Mesendoderm (in vitro differentiated cells): ENCODE results near the gene KIAA1328.

ENCODE experiments used
- DNase-seq: peaks from one replicate; pipeline ENCODE4 v3.0.0; 2013
- H2AK5ac ChIP-seq: 2 replicates; pipeline ENCODE4 v1.6.1; 2013; ENCODE audit warnings: low read length, inconsistent platforms
- H2BK120ac ChIP-seq: 2 replicates; pipeline ENCODE4 v1.6.1; 2013; ENCODE audit warnings: low read depth, mild to moderate bottlenecking, low read length, moderate library complexity, mixed read lengths
- H2BK15ac ChIP-seq: replicated peaks from 2 replicates; pipeline ENCODE4 v1.6.1; 2013; ENCODE audit warnings: low read depth, mild to moderate bottlenecking, moderate library complexity
- H2BK5ac ChIP-seq: 2 replicates; pipeline ENCODE4 v1.6.1; 2013; ENCODE audit warnings: low read length, inconsistent platforms
- H3K18ac ChIP-seq: 2 replicates; pipeline ENCODE4 v1.6.1; 2013; ENCODE audit warnings: mild to moderate bottlenecking, low read length, mixed read lengths
- H3K23ac ChIP-seq: one replicate; pipeline ENCODE4 v1.6.1; 2013; ENCODE audit warnings: low read length
- H3K27ac ChIP-seq: 2 replicates; pipeline ENCODE4 v1.5.1; 2013; ENCODE audit warnings: low read depth, mild to moderate bottlenecking, inconsistent platforms, low read length, moderate library complexity
- H3K27me3 ChIP-seq: 2 replicates; pipeline ENCODE4 v1.6.1; 2013; ENCODE audit warnings: low read length, control low read depth, mild to moderate bottlenecking, inconsistent platforms; ENCODE audit not compliant: insufficient read depth, poor library complexity
- H3K36me3 ChIP-seq: 2 replicates; pipeline ENCODE4 v1.6.1; 2013; ENCODE audit warnings: low read length, inconsistent platforms; ENCODE audit not compliant: control insufficient read depth, insufficient read depth
- H3K4ac ChIP-seq: one replicate; pipeline ENCODE4 v1.6.1; 2013; ENCODE audit warnings: low read depth, mild to moderate bottlenecking, low read length, moderate library complexity
- H3K4me1 ChIP-seq: 2 replicates; pipeline ENCODE4 v1.6.1; 2013; ENCODE audit warnings: low read depth, low read length, inconsistent platforms; ENCODE audit not compliant: control insufficient read depth
- H3K4me2 ChIP-seq: 2 replicates; pipeline ENCODE4 v1.6.1; 2013; ENCODE audit warnings: low read length
- H3K4me3 ChIP-seq: 2 replicates; pipeline ENCODE4 v1.5.1; 2013; ENCODE audit warnings: mild to moderate bottlenecking, low read length
- H3K56ac ChIP-seq: one replicate; pipeline ENCODE4 v1.6.1; 2013; ENCODE audit warnings: low read length
- H3K79me1 ChIP-seq: 2 replicates; pipeline ENCODE4 v1.6.1; 2013; ENCODE audit warnings: low read length, inconsistent platforms
- H3K79me2 ChIP-seq: 2 replicates; pipeline ENCODE4 v1.6.1; 2013; ENCODE audit warnings: mild to moderate bottlenecking, low read length; ENCODE audit not compliant: control insufficient read depth, insufficient read depth
- H3K9ac ChIP-seq: 2 replicates; pipeline ENCODE4 v1.6.1; 2013; ENCODE audit warnings: low read length, inconsistent platforms
- H4K5ac ChIP-seq: one replicate; pipeline ENCODE4 v1.6.1; 2013; ENCODE audit warnings: low read length
- H4K8ac ChIP-seq: one replicate; pipeline ENCODE4 v1.6.1; 2013; ENCODE audit warnings: low read depth, mild to moderate bottlenecking, control low read depth, low read length, moderate library complexity
- WGBS: extraction: QIAGEN DNeasy Blood & Tissue Kit; methylation state at CpG from one replicate; pipeline ENCODE4 v1.1.7; 2013; ENCODE audit warnings: low lambda C conversion rate, missing lambda C conversion rate; ENCODE audit not compliant: insufficient coverage; ENCODE audit errors: extremely low coverage; 5-methylcytosine and 5-hydroxymethylcytosine counted together

Gene KIAA1328

DNA sequence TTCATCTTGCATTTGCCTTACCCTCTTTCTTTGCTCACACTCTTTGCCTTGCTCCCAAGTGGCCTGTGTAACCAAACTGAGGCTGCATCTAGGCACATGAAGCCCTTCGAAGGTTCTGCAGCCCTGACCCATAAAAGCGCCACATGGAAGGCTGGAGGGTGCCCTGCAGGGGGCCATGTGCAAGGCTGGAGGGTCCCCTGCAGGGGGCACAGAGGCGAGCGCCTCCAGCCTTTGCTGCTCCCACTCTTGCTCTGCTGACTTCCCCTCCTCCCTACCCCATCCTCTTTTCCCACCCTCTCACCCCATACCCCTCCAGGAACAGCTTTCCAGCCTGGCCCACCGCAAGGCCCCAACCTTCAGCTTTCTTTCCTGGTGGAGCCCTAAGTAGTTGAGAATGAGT is 419.4 kb downstream of the KIAA1328 start:
- H2AK5ac ChIP-seq: no peak overlapping the region
- H3K36me3 ChIP-seq: no peaks in the 10 kb centered on the region
- no peak overlapping the region for H3K23ac ChIP-seq
- no peak overlapping the region for H3K56ac ChIP-seq
- no peak overlapping the region for H2BK120ac ChIP-seq
- DNase-seq: no peak
- H3K18ac ChIP-seq: no peak overlapping the region
- WGBS: no CpG with 5 or more reads among the region's 5 CpGs
- no peaks in the 10 kb centered on the region for H3K79me1 ChIP-seq
- no peak overlapping the region for H4K5ac ChIP-seq
- H3K9ac ChIP-seq: no peak overlapping the region
- H3K4ac ChIP-seq: no peak overlapping the region
- no peaks in the 10 kb centered on the region for H3K4me1 ChIP-seq
- no peaks in the 10 kb centered on the region for H3K79me2 ChIP-seq
- no peak overlapping the region for H4K8ac ChIP-seq
- no peak overlapping the region for H2BK15ac ChIP-seq
- H2BK5ac ChIP-seq: no peak overlapping the region
- no peak overlapping the region for H3K4me2 ChIP-seq
- H3K27me3 ChIP-seq: no peaks in the 10 kb centered on the region
- no peak overlapping the region for H3K4me3 ChIP-seq
- H3K27ac ChIP-seq: no peak overlapping the region

DNA sequence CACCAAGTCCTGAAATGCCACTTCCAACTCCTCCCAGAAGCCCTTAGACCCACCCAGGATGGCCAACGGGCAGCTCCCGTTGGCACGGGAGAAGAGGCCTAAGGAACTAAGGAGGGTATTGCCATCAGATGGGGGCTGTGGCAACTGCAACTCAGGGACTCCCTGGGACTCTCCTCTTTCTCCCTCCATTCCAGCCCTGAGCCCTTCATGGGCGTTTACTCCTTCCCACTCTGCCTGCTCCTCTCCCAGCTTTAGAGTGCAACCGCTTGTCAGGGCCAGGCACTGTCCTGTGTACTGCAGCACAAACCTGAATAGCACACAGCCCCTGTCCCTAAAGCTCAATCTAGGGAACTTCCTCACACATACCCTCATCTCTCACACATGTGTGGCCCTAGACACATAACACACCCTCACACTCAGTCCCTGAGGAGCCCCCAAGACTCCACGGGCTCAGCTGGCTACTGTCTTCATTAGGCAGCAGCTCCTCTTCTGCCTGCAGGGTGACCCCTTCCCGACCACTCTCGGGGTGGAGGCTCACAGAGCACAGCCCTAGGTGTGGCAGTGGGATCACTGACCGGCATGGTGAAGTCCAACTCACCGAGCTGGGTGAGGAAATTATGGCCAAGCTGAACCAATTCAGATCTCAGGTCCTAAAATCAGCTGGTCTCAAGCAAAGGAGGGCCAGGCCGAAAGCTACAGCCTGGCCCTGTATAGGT is 420.4 kb downstream of the KIAA1328 start:
- no peak overlapping the region for H3K9ac ChIP-seq
- H2AK5ac ChIP-seq: no peak overlapping the region
- H3K56ac ChIP-seq: no peak overlapping the region
- WGBS: no CpG with 5 or more reads among the region's 11 CpGs
- H4K5ac ChIP-seq: no peak overlapping the region
- H2BK120ac ChIP-seq: no peak overlapping the region
- no peaks in the 10 kb centered on the region for H3K79me1 ChIP-seq
- H3K27me3 ChIP-seq: no peaks in the 10 kb centered on the region
- no peak overlapping the region for H2BK5ac ChIP-seq
- no peak overlapping the region for H3K4me3 ChIP-seq
- no peak overlapping the region for H3K23ac ChIP-seq
- DNase-seq: no peak
- no peak overlapping the region for H3K27ac ChIP-seq
- H3K79me2 ChIP-seq: no peaks in the 10 kb centered on the region
- H3K18ac ChIP-seq: no peak overlapping the region
- no peaks in the 10 kb centered on the region for H3K4me1 ChIP-seq
- no peaks in the 10 kb centered on the region for H3K36me3 ChIP-seq
- H2BK15ac ChIP-seq: no peak overlapping the region
- no peak overlapping the region for H4K8ac ChIP-seq
- H3K4me2 ChIP-seq: no peak overlapping the region
- H3K4ac ChIP-seq: no peak overlapping the region

- Histone ChIP-seq H4K5ac (no peak overlapping the region), H3K9ac (no peak overlapping the region), H3K4me3 (no peak overlapping the region), H3K23ac (no peak overlapping the region), H3K18ac (no peak overlapping the region), H3K27ac (no peak overlapping the region), H3K27me3 (no peaks in the 10 kb centered on the region), H2AK5ac (no peak overlapping the region), H3K79me2 (no peaks in the 10 kb centered on the region), H3K36me3 (no peaks in the 10 kb centered on the region), H2BK5ac (no peak overlapping the region), H3K4me1 (no peaks in the 10 kb centered on the region), H2BK15ac (no peak overlapping the region), H3K4me2 (no peak overlapping the region), H4K8ac (no peak overlapping the region), H3K56ac (no peak overlapping the region), H2BK120ac (no peak overlapping the region), H3K79me1 (no peaks in the 10 kb centered on the region), H3K4ac (no peak overlapping the region)
- DNase-seq: no peak
- no CpG with 5 or more reads among the region's 6 CpGs for WGBS
Measured at GRCh38 chr18:37249895-37250618, 421.1 kb downstream of the KIAA1328 start.

DNA sequence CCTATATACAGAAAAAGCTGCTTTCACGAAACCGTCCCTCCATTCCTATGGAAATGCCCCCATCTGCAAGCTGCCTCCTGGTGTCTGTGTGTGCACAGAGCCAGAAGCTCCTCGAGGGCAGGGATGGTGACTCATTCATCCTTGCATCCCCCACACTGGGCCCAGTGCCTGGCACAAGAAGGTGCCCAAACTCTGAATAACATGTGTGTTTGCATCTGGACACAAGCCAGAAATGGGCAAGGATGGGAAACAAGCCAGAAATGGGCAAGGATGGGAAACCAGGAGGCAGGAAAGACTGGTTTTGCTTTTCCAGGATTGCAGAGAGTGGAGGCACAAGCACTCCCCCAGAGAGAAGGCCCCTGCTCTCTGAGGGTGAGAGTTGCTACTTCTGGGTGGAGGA is 422.8 kb downstream of the KIAA1328 start:
- Histone ChIP-seq H3K79me2 (no peaks in the 10 kb centered on the region), H2BK120ac (no peak overlapping the region), H2BK5ac (no peak overlapping the region), H3K79me1 (no peaks in the 10 kb centered on the region), H3K27me3 (no peaks in the 10 kb centered on the region), H2AK5ac (no peak overlapping the region), H3K4ac (no peak overlapping the region), H3K4me2 (no peak overlapping the region), H3K18ac (no peak overlapping the region), H3K27ac (no peak overlapping the region), H3K36me3 (no peaks in the 10 kb centered on the region), H3K4me3 (no peak overlapping the region), H3K4me1 (no peaks in the 10 kb centered on the region), H4K5ac (no peak overlapping the region), H4K8ac (no peak overlapping the region), H3K23ac (no peak overlapping the region), H3K9ac (no peak overlapping the region), H2BK15ac (no peak overlapping the region), H3K56ac (no peak overlapping the region)
- WGBS: no CpG with 5 or more reads among the region's 3 CpGs
- peak; percentile 16 for DNase-seq

GRCh38 chr18:37252342-37252741 is 423.4 kb downstream of the KIAA1328 start:
- Histone ChIP-seq H3K4me2 (no peak overlapping the region), H4K8ac (no peak overlapping the region), H3K79me1 (no peaks in the 10 kb centered on the region), H2BK5ac (no peak overlapping the region), H3K27ac (no peak overlapping the region), H4K5ac (no peak overlapping the region), H2BK15ac (no peak overlapping the region), H3K56ac (no peak overlapping the region), H3K23ac (no peak overlapping the region), H3K27me3 (no peaks in the 10 kb centered on the region), H3K4me3 (no peak overlapping the region), H3K4me1 (no peaks in the 10 kb centered on the region), H3K4ac (no peak overlapping the region), H2AK5ac (no peak overlapping the region), H2BK120ac (no peak overlapping the region), H3K9ac (no peak overlapping the region), H3K18ac (no peak overlapping the region), H3K79me2 (no peaks in the 10 kb centered on the region), H3K36me3 (no peaks in the 10 kb centered on the region)
- WGBS: no CpG with 5 or more reads among the region's 3 CpGs
- no peak for DNase-seq
